Measurements from ENCODE around the gene NOS1AP.

- no peak for TF ChIP-seq CTCF (conservative IDR thresholded peaks at IDR 0.05)
- TF ChIP-seq ZFX (IDR thresholded peaks at IDR 0.05) = no peak
Observed at GRCh38 chr1:162368451-162368850, 299.0 kb downstream of the NOS1AP start.

All from C4-2B (cell line).